GM23338 (cell line): ENCODE measurements around the gene CES4A. TPM values are rescaled to one million over a fixed set of nuclear protein-coding genes. Genes with fewer than 3 reads are reported as not detected.

Experiments used
- ATAC-seq: fragments of 200-7000 bp; cut with Tn5 transposase; 3 replicates; pipeline ENCODE4 v1.9.1; 2020
- DNase-seq: peaks from one replicate; pipeline ENCODE4 v3.0.0-alpha.2; 2015; ENCODE audit warnings: low spot score
- H2AFZ ChIP-seq: fragments of 200-600 bp; sonication (generic); 2 replicates; pipeline ENCODE4 v1.8.0; 2016; ENCODE audit warnings: antibody characterized with exemption, mild to moderate bottlenecking, moderate library complexity
- H3F3A ChIP-seq: fragments of 200-600 bp; sonication (generic); replicated peaks from 2 replicates; pipeline ENCODE4 v1.8.0; 2017; ENCODE audit warnings: antibody characterized with exemption, mixed run types, low read depth
- H3K27ac ChIP-seq: fragments of 200-600 bp; sonication (generic); 2 replicates; pipeline ENCODE4 v1.6.1; 2016; ENCODE audit warnings: low read depth
- H3K27me3 ChIP-seq: fragments of 200-600 bp; sonication (generic); 2 replicates; pipeline ENCODE4 v1.8.0; 2016; ENCODE audit warnings: mild to moderate bottlenecking, mixed run types, moderate library complexity; ENCODE audit not compliant: insufficient read depth
- H3K36me3 ChIP-seq: fragments of 200-600 bp; sonication (generic); 2 replicates; pipeline ENCODE4 v1.8.0; 2016; ENCODE audit warnings: mild to moderate bottlenecking; ENCODE audit not compliant: insufficient read depth
- H3K4me1 ChIP-seq: fragments of 200-600 bp; sonication (generic); 2 replicates; pipeline ENCODE4 v1.8.0; 2016; ENCODE audit warnings: mild to moderate bottlenecking, moderate library complexity; ENCODE audit not compliant: insufficient read depth
- H3K4me2 ChIP-seq: fragments of 200-600 bp; sonication (generic); 2 replicates; pipeline ENCODE4 v1.7.1; 2017; ENCODE audit warnings: mixed run types
- H3K4me3 ChIP-seq: fragments of 200-600 bp; sonication (generic); 2 replicates; pipeline ENCODE4 v1.6.1; 2016; ENCODE audit warnings: mixed run types
- H3K79me2 ChIP-seq: fragments of 200-600 bp; sonication (generic); replicated peaks from 2 replicates; pipeline ENCODE4 v1.8.0; 2017; ENCODE audit warnings: mild to moderate bottlenecking; ENCODE audit not compliant: insufficient read depth
- H3K9me2 ChIP-seq: fragments of 200-600 bp; sonication (generic); 2 replicates; pipeline ENCODE4 v1.8.0; 2017; ENCODE audit not compliant: insufficient read depth
- H4K20me1 ChIP-seq: fragments of 200-600 bp; sonication (generic); replicated peaks from 2 replicates; pipeline ENCODE4 v1.8.0; 2017; ENCODE audit warnings: mild to moderate bottlenecking; ENCODE audit not compliant: insufficient read depth
- H3K27ac Mint-ChIP-seq: 2 replicates; pipeline ENCODE4 v1.8.0; 2020; ENCODE audit warnings: inconsistent platforms, mild to moderate bottlenecking, moderate library complexity, mixed read lengths
- H3K27me3 Mint-ChIP-seq: 3 replicates; pipeline ENCODE4 v1.8.0; 2022; ENCODE audit warnings: low read depth, mild to moderate bottlenecking, moderate library complexity, mixed read lengths, inconsistent platforms; ENCODE audit not compliant: insufficient read depth, poor library complexity
- H3K36me3 Mint-ChIP-seq: 3 replicates; pipeline ENCODE4 v1.8.0; 2021; ENCODE audit warnings: low read depth, mild to moderate bottlenecking, inconsistent platforms, moderate library complexity, mixed read lengths
- H3K4me1 Mint-ChIP-seq: 3 replicates; pipeline ENCODE4 v1.8.0; 2020; ENCODE audit warnings: mild to moderate bottlenecking, inconsistent platforms, mixed read lengths
- H3K4me3 Mint-ChIP-seq: 3 replicates; pipeline ENCODE4 v1.8.0; 2021; ENCODE audit warnings: moderate library complexity, mild to moderate bottlenecking, inconsistent platforms, mixed read lengths
- H3K9me3 Mint-ChIP-seq: 3 replicates; pipeline ENCODE4 v1.8.0; 2020; ENCODE audit warnings: moderate library complexity, mild to moderate bottlenecking, inconsistent platforms, mixed read lengths
- CREB1 ChIP-seq: fragments of 250-450 bp; sonication (Bioruptor Pico); IDR thresholded peaks from 2 replicates; pipeline ENCODE4 v1.5.0; 2020; ENCODE audit warnings: low read depth, mild to moderate bottlenecking, moderate library complexity
- CTCF ChIP-seq, 2 experiments: fragments of 200-600 bp in 1 of 2; sonication (generic) in 1 of 2; conservative IDR thresholded peaks; 2 replicates each; pipeline versions ENCODE4 v1.5.1 to v1.6.1; 2016 to 2017; ENCODE audit warnings: antibody characterized with exemption in 2 of 2, low read depth in 2 of 2, mild to moderate bottlenecking in 2 of 2, moderate library complexity in 1 of 2
- EZH2 ChIP-seq: fragments of 200-600 bp; sonication (generic); IDR thresholded peaks from one replicate; pipeline ENCODE4 v1.8.0; 2017; ENCODE audit warnings: antibody characterized with exemption, mild to moderate bottlenecking, low read depth; ENCODE audit not compliant: unreplicated experiment
- EZH2phosphoT487 ChIP-seq: fragments of 200-600 bp; sonication (generic); IDR thresholded peaks from one replicate; pipeline ENCODE4 v1.8.1; 2018; ENCODE audit warnings: antibody characterized with exemption; ENCODE audit not compliant: unreplicated experiment
- JUNB ChIP-seq: IDR thresholded peaks from one replicate; pipeline ENCODE4 v1.6.1; 2016; ENCODE audit warnings: antibody characterized with exemption; ENCODE audit not compliant: unreplicated experiment
- NANOG ChIP-seq: IDR thresholded peaks from 2 replicates; pipeline ENCODE4 v1.6.1; 2016; ENCODE audit warnings: antibody characterized with exemption, borderline replicate concordance
- POLR2AphosphoS5 ChIP-seq: IDR thresholded peaks from 2 replicates; pipeline ENCODE4 v1.6.1; 2016; ENCODE audit warnings: antibody characterized with exemption, low read depth
- STAT1 ChIP-seq: IDR thresholded peaks from one replicate; pipeline ENCODE4 v1.6.1; 2016; ENCODE audit warnings: antibody characterized with exemption; ENCODE audit not compliant: unreplicated experiment
- ZNF114 ChIP-seq: fragments of 250-450 bp; sonication (Bioruptor Pico); IDR thresholded peaks from 2 replicates; pipeline ENCODE4 v1.5.0; 2020; ENCODE audit warnings: mild to moderate bottlenecking, moderate library complexity
- ZNF331 ChIP-seq: fragments of 250-450 bp; sonication (Bioruptor Pico); IDR thresholded peaks from 2 replicates; pipeline ENCODE4 v1.5.0; 2020; ENCODE audit warnings: low read depth, mild to moderate bottlenecking, moderate library complexity
- ZNF462 ChIP-seq: fragments of 250-450 bp; sonication (Bioruptor Pico); IDR thresholded peaks from 2 replicates; pipeline ENCODE4 v1.5.0; 2020; ENCODE audit warnings: mild to moderate bottlenecking, moderate library complexity
- polyA plus RNA-seq: library from polyadenylated mRNA; unstranded; fragments of >200 nt; fragmentation: Nextera tagmentation; extraction: Ambion mirVana; gene quantifications from 2 replicates; pipeline ENCODE4 v1.2.1, GENCODE V29; 2016
- total RNA-seq: library from RNA; depleted of rRNA; stranded (reverse); fragments of >200 nt; shearing (Covaris generic); gene quantifications from 2 replicates; pipeline ENCODE4 v1.2.3, GENCODE V29; 2014
- TF ChIP-seq, protein P1 (sequence below): IDR thresholded peaks from 2 replicates; pipeline ENCODE4 v1.6.1; 2016; ENCODE audit warnings: antibody characterized with exemption

The CES4A gene
- total and polyA plus RNA-seq, 2 experiments from 2014 or later = 0.10 to 0.42 TPM

DNA sequence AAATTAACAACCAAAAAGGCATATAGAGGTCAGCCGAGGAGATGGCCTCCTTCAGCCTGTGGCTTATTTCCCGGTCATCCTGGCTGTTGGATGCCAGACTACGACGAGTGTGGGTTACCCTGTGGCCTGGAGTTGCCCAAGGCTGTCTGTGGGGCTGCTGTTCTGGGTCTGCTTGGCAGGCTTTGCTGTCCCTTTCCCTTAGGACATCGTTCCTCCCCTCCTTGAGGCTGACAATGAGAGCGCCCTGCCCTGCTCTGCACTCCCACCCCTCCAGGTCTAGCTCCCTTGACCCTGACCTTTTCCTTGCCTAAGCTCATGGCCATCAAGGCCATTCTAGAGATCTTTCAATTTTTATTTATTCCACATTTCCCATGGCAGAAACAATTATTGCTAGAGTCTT lies 38.7 kb downstream of the CES4A start:
- H3K4me1 ChIP-seq = peaks cover 10% of the 10 kb centered on the region
- peaks cover 16% of the 10 kb centered on the region for H3K27me3 ChIP-seq
- no peak for DNase-seq
- Mint-ChIP-seq H3K27me3 (peaks cover 12% of the 10 kb centered on the region), H3K4me1 (peaks cover 14% of the 10 kb centered on the region), H3K27ac (no peak overlapping the region), H3K36me3 (peaks cover 2% of the 10 kb centered on the region; the same call in 2 of the 3 replicates), H3K4me3 (peak overlapping the region; percentile 18; the same call in 1 of the 3 replicates), H3K9me3 (no peaks in the 10 kb centered on the region)
- no peaks in the 10 kb centered on the region for H3K9me2 ChIP-seq
- no peak overlapping the region for H3K4me2 ChIP-seq
- H4K20me1 ChIP-seq = peaks cover 12% of the 10 kb centered on the region; the same call in 1 of the 2 replicates
- TF ChIP-seq POLR2AphosphoS5 = no peak
- H2AFZ ChIP-seq = no peak overlapping the region
- H3F3A ChIP-seq = no peaks in the 10 kb centered on the region
- no peak overlapping the region for H3K4me3 ChIP-seq
- H3K27ac ChIP-seq = no peak overlapping the region
- ATAC-seq = no peak
- H3K36me3 ChIP-seq = no peaks in the 10 kb centered on the region
- H3K79me2 ChIP-seq = peaks cover 22% of the 10 kb centered on the region

GRCh38 chr16:67028167-67028695 lies 39.8 kb downstream of the CES4A start:
- Histone ChIP-seq H3K27ac (peak overlapping the region; percentile 66; the same call in 1 of the 2 replicates), H3K36me3 (no peaks in the 10 kb centered on the region), H3K79me2 (peaks cover 33% of the 10 kb centered on the region), H3K4me1 (peaks cover 10% of the 10 kb centered on the region), H3K4me3 (peak overlapping the region; percentile 84), H2AFZ (peak overlapping the region; percentile 99), H4K20me1 (peaks cover 24% of the 10 kb centered on the region), H3K4me2 (peak overlapping the region; percentile 90), H3K9me2 (no peaks in the 10 kb centered on the region), H3K27me3 (peaks cover 16% of the 10 kb centered on the region), H3F3A (no peaks in the 10 kb centered on the region)
- H3K9me3 Mint-ChIP-seq = no peaks in the 10 kb centered on the region
- ATAC-seq = no peak
- peak overlapping the region; percentile 78 for H3K4me3 Mint-ChIP-seq
- H3K36me3 Mint-ChIP-seq = peaks cover 2% of the 10 kb centered on the region; the same call in 2 of the 3 replicates
- peaks cover 14% of the 10 kb centered on the region for H3K27me3 Mint-ChIP-seq
- H3K27ac Mint-ChIP-seq = peak overlapping the region; percentile 36; the same call in 1 of the 2 replicates
- peaks cover 14% of the 10 kb centered on the region for H3K4me1 Mint-ChIP-seq
- DNase-seq = no peak
- TF ChIP-seq, protein P1, sequence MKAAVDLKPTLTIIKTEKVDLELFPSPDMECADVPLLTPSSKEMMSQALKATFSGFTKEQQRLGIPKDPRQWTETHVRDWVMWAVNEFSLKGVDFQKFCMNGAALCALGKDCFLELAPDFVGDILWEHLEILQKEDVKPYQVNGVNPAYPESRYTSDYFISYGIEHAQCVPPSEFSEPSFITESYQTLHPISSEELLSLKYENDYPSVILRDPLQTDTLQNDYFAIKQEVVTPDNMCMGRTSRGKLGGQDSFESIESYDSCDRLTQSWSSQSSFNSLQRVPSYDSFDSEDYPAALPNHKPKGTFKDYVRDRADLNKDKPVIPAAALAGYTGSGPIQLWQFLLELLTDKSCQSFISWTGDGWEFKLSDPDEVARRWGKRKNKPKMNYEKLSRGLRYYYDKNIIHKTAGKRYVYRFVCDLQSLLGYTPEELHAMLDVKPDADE = no peak
- TF ChIP-seq ZNF114 (no peak), JUNB (no peak), NANOG (no peak), EZH2 (no peak), STAT1 (no peak), CTCF (conservative IDR thresholded peaks at IDR 0.05; ENCODE audit: low read depth in 2 of 2) (no peak), ZNF331 (CRISPR knock-in tag) (no peak), POLR2AphosphoS5 (no peak), ZNF462 (CRISPR knock-in tag) (no peak), EZH2phosphoT487 (no peak), CREB1 (CRISPR knock-in tag) (no peak)
